Measurements from ENCODE around the gene MKKS. TPM values are rescaled to one million over a fixed set of nuclear protein-coding genes. Genes with fewer than 3 reads are reported as not detected.

Gene MKKS
- total and polyA plus RNA-seq, 2 donors (not counting 1 experiment from before 2014, with no cell fraction given): 6.0 to 12.6 TPM

DNA sequence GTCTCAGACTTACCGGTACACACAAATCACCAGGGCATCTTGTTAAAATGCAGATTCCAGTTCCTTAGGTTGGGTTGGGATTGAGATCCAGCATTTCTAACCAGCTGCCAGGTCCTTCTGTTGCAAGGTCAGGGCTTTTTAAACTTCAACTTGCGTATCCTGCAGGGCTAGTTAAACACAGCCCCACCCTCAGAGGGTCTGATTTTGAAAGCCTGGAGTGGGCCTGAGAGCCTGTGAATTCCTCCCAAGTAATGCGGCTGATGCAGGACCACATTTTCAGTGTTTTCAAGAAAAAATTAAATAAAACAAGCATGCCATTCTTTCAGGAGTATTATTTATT lies 65.3 kb downstream of the MKKS start:
- Mint-ChIP-seq H3K27me3 (peaks cover 18% of the 10 kb centered on the region), H3K9me3 (ENCODE audit: insufficient read depth) (no peaks in the 10 kb centered on the region), H3K27ac (no peak overlapping the region), H3K4me1 (no peaks in the 10 kb centered on the region), H3K4me3 (no peak overlapping the region)
- no peaks in the 10 kb centered on the region for H3K9me3 ChIP-seq (ENCODE audit: control extremely low read depth in 1 of 3, control insufficient read depth in 2 of 3, insufficient read depth in 1 of 3, low read length in 2 of 3)
- no peak overlapping the region for H3K4me3 ChIP-seq (ENCODE audit: control extremely low read depth in 1 of 5, extremely low read depth in 1 of 5, insufficient read depth in 1 of 5, low read depth in 2 of 5, low read length in 4 of 5)
- no peaks in the 10 kb centered on the region for H4K20me1 ChIP-seq (ENCODE audit: control insufficient read depth, insufficient read depth, low read length, poor library complexity, severe bottlenecking)
- intact Hi-C loops (cut with micrococcal nuclease): no loop called here
- DNase-seq: no peak
- H3K79me2 ChIP-seq (ENCODE audit: control insufficient read depth, insufficient read depth, low read length): no peaks in the 10 kb centered on the region
- no peak overlapping the region for H3K4me2 ChIP-seq (replicated peaks; ENCODE audit: low read depth, low read length, poor library complexity, severe bottlenecking)
- ChIA-PET POLR2A (no interaction called here), CTCF (no interaction called here)
- H3K27me3 ChIP-seq (replicated peaks in 1 of 4; ENCODE audit: control extremely low read depth in 1 of 4, control insufficient read depth in 3 of 4, insufficient read depth in 4 of 4, low read length in 3 of 4): peaks cover 0 to 3% (median 0%) of the 10 kb centered on the region in 4 experiments
- H3K27ac ChIP-seq (ENCODE audit: low read length in 2 of 2): no peak overlapping the region
- no peaks in the 10 kb centered on the region for H3K4me1 ChIP-seq (ENCODE audit: control insufficient read depth in 2 of 2, insufficient read depth in 2 of 2, low read length in 2 of 2)
- H2AFZ ChIP-seq (ENCODE audit: insufficient read depth, low read depth, low read length, poor library complexity, severe bottlenecking): no peak overlapping the region
- 100% methylated on average over 1 of the region's 3 CpGs for WGBS (ENCODE audit: insufficient coverage)
- no peaks in the 10 kb centered on the region for H3K36me3 ChIP-seq (replicated peaks in 1 of 2; ENCODE audit: control extremely low read depth in 1 of 2, control insufficient read depth in 1 of 2, extremely low read depth in 1 of 2, insufficient read depth in 2 of 2, low read length in 1 of 2)
- no peak overlapping the region for H3K9ac ChIP-seq (ENCODE audit: low read length)
- TF ChIP-seq EZH2 (IDR thresholded peaks at IDR 0.05; ENCODE audit: borderline replicate concordance, insufficient read depth, low read depth, low read length, poor library complexity, severe bottlenecking) (no peak), CTCF (IDR thresholded peaks at IDR 0.05) (no peak)
- ATAC-seq (ENCODE audit: low read depth): no peak

DNA sequence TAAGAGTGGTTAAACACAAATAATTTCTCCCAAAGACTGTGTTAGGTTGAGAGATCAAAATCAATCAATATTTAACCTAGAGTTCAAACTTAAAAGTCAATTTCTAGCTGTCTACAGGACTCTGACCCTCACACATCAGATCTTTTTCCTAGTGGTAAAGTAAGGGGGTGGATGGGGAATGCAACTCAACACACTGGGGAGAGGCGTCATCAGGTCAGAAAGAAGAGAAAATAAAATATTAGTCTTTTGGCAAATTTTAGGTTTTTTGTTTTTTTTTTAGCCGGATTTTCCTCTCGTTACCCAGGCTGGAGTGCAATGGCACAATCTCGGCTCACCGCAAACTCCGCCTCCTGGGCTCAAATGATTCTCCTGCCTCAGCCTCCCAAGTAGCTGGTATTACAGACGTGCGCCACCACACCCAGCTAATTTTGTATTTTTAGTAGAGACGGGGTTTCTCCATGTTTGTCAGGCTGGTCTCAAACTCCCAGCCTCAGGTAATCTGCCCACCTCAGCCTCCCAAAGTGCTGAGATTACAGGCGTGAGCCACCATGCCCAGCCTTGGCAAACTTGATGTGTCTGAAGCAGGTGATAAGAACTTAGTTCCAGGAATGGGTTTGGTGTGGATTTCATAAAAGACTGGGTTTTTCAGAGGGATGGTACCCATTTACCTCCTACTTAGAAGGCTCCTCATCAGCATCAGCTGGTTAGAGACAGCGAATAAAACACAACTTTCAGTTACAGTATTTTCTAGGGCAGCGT lies 65.9 kb downstream of the MKKS start:
- DNase-seq (no peak), ATAC-seq (ENCODE audit: low read depth) (no peak)
- no peaks in the 10 kb centered on the region for H3K79me2 ChIP-seq (ENCODE audit: control insufficient read depth, insufficient read depth, low read length)
- whole genome bisulfite sequencing (ENCODE audit: insufficient coverage): 96% methylated on average over 4 of the region's 12 CpGs
- H3K27ac ChIP-seq (ENCODE audit: low read length in 2 of 2): no peak overlapping the region
- Mint-ChIP-seq H3K9me3 (ENCODE audit: insufficient read depth) (no peaks in the 10 kb centered on the region), H3K4me1 (no peaks in the 10 kb centered on the region), H3K27ac (no peak overlapping the region), H3K27me3 (peaks cover 22% of the 10 kb centered on the region), H3K4me3 (no peak overlapping the region)
- intact Hi-C loops (cut with micrococcal nuclease): no loop called here
- no peak overlapping the region for H3K4me3 ChIP-seq (ENCODE audit: control extremely low read depth in 1 of 5, extremely low read depth in 1 of 5, insufficient read depth in 1 of 5, low read depth in 2 of 5, low read length in 4 of 5)
- no peak overlapping the region for H3K4me2 ChIP-seq (replicated peaks; ENCODE audit: low read depth, low read length, poor library complexity, severe bottlenecking)
- no peak overlapping the region for H2AFZ ChIP-seq (ENCODE audit: insufficient read depth, low read depth, low read length, poor library complexity, severe bottlenecking)
- ChIA-PET CTCF (interaction anchor here (1.0 kb wide), 1 partner anchor 59 kb away, joined by 3 read pairs; no protein-coding TSS in a partner anchor), POLR2A (no interaction called here)
- H3K27me3 ChIP-seq (replicated peaks in 1 of 4; ENCODE audit: control extremely low read depth in 1 of 4, control insufficient read depth in 3 of 4, insufficient read depth in 4 of 4, low read length in 3 of 4): peaks cover 0 to 3% (median 0%) of the 10 kb centered on the region in 4 experiments
- no peaks in the 10 kb centered on the region for H3K36me3 ChIP-seq (replicated peaks in 1 of 2; ENCODE audit: control extremely low read depth in 1 of 2, control insufficient read depth in 1 of 2, extremely low read depth in 1 of 2, insufficient read depth in 2 of 2, low read length in 1 of 2)
- TF ChIP-seq CTCF (IDR thresholded peaks at IDR 0.05): no peak
- TF ChIP-seq EZH2 (IDR thresholded peaks at IDR 0.05; ENCODE audit: borderline replicate concordance, insufficient read depth, low read depth, low read length, poor library complexity, severe bottlenecking): no peak
- H3K9ac ChIP-seq (ENCODE audit: low read length): no peak overlapping the region
- H3K4me1 ChIP-seq (ENCODE audit: control insufficient read depth in 2 of 2, insufficient read depth in 2 of 2, low read length in 2 of 2): no peaks in the 10 kb centered on the region
- no peaks in the 10 kb centered on the region for H3K9me3 ChIP-seq (ENCODE audit: control extremely low read depth in 1 of 3, control insufficient read depth in 2 of 3, insufficient read depth in 1 of 3, low read length in 2 of 3)
- no peaks in the 10 kb centered on the region for H4K20me1 ChIP-seq (ENCODE audit: control insufficient read depth, insufficient read depth, low read length, poor library complexity, severe bottlenecking)
